HG03460 (cell line): Measurements from ENCODE around the gene RTL3.
A peak's percentile ranks its signal among the peaks of the same experiment; 100 is the strongest.
"Not testable (repeated sequence)": the region's sequence is repeated elsewhere in the genome, so short reads cannot be mapped to it uniquely, and the experiment has no call there.

Experiments used
- ATAC-seq: cut with Tn5 transposase; IDR thresholded peaks from one replicate; pipeline ENCODE4 v1.9.1; 2021; ENCODE audit not compliant: unreplicated experiment

Gene RTL3

GRCh38 chrX:78658845-78659744 is at the start of gene RTL3:
Gene RTL3, minus strand, starts transcription at chrX:78659328. Its CDS starts 908 bp downstream, at chrX:78658420.
- no peak for ATAC-seq

- no peak for ATAC-seq
Measured at GRCh38 chrX:78708816-78709215, 49.7 kb upstream of the RTL3 start.

GRCh38 chrX:78708262-78708661 is 49.1 kb upstream of the RTL3 start:
- no peak for ATAC-seq

- ATAC-seq = no peak
Measured at GRCh38 chrX:78706071-78706470, 46.9 kb upstream of the RTL3 start.

- no peak for ATAC-seq
Measured at GRCh38 chrX:78693536-78693935, 34.4 kb upstream of the RTL3 start.

- ATAC-seq = no peak
Measured at GRCh38 chrX:78693012-78693411, 33.9 kb upstream of the RTL3 start.

GRCh38 chrX:78687586-78687985 is 28.5 kb upstream of the RTL3 start:
- ATAC-seq = peak; percentile 92

- no peak for ATAC-seq
Measured at GRCh38 chrX:78673246-78673645, 14.1 kb upstream of the RTL3 start.

GRCh38 chrX:78665342-78665741 is 6.2 kb upstream of the RTL3 start:
- ATAC-seq = no peak

GRCh38 chrX:78661836-78662235 is 2.7 kb upstream of the RTL3 start:
- ATAC-seq = no peak

- no peak for ATAC-seq
Measured at GRCh38 chrX:78659955-78660354, 827 bp upstream of the RTL3 start.

GRCh38 chrX:78658414-78658813 is 714 bp downstream of the RTL3 start:
- no peak for ATAC-seq

- no peak for ATAC-seq
Measured at GRCh38 chrX:78655642-78656041, 3.5 kb downstream of the RTL3 start.

- ATAC-seq = peak; percentile 60
Measured at GRCh38 chrX:78653118-78653822, 5.9 kb downstream of the RTL3 start.

- ATAC-seq = peak; percentile 77
Measured at GRCh38 chrX:78650906-78651437, 8.2 kb downstream of the RTL3 start.

GRCh38 chrX:78643874-78644273 is 15.3 kb downstream of the RTL3 start:
- ATAC-seq = no peak

GRCh38 chrX:78643096-78643495 is 16.0 kb downstream of the RTL3 start:
- no peak for ATAC-seq

- not testable (repeated sequence) for ATAC-seq
Measured at GRCh38 chrX:78636096-78636495, 23.0 kb downstream of the RTL3 start.

GRCh38 chrX:78624962-78625909 is 33.9 kb downstream of the RTL3 start:
- no peak for ATAC-seq

- ATAC-seq = no peak
Measured at GRCh38 chrX:78624426-78624825, 34.7 kb downstream of the RTL3 start.

GRCh38 chrX:78622831-78623230 is 36.3 kb downstream of the RTL3 start:
- no peak for ATAC-seq
